Right atrium auricular region (tissue), 2 donors: ENCODE measurements around the gene PLEKHA7. TPM values are rescaled to one million over a fixed set of nuclear protein-coding genes. Genes with fewer than 3 reads are reported as not detected.
A peak's percentile ranks its signal among the peaks of the same experiment; 100 is the strongest.

Source experiments
- DNase-seq: peaks from one replicate; pipeline ENCODE4 v3.0.0-alpha.2; 2019; ENCODE audit warnings: low spot score
- H3K27ac ChIP-seq, 2 donors: fragments of 200-600 bp; sonication (generic); 1 replicate in 1 of 2; 2 replicates in 1 of 2; pipeline ENCODE4 v1.5.1; 2016 to 2019
- H3K27me3 ChIP-seq, 2 donors: fragments of 200-600 bp; sonication (generic); one replicate each; pipeline versions ENCODE4 v1.5.1 to v1.6.0; 2017 to 2019
- H3K36me3 ChIP-seq: fragments of 200-600 bp; sonication (generic); one replicate; pipeline ENCODE4 v1.5.1; 2016
- H3K4me1 ChIP-seq, 2 donors: fragments of 200-600 bp; sonication (generic); one replicate each; pipeline versions ENCODE4 v1.5.1 to v1.6.0; 2017 to 2019
- H3K4me3 ChIP-seq, 2 donors: fragments of 200-600 bp; sonication (generic); 1 replicate in 1 of 2; 2 replicates in 1 of 2; pipeline ENCODE4 v1.5.1; 2017 to 2019; ENCODE audit warnings: mild to moderate bottlenecking in 1 of 2, moderate library complexity in 1 of 2
- H3K9me3 ChIP-seq, 2 donors: fragments of 200-600 bp; sonication (generic); one replicate each; pipeline ENCODE4 v1.5.1; 2019
- total RNA-seq, 2 donors: library from RNA; depleted of rRNA; stranded (reverse); fragments of >200 nt; gene quantifications; one replicate each; pipeline ENCODE4 v1.1.0, GENCODE V29; 2016
- TF ChIP-seq, protein P1 (sequence below), 2 donors: fragments of 200-600 bp; sonication (generic); IDR thresholded peaks; one replicate each; pipeline ENCODE4 v1.5.1; 2019; ENCODE audit warnings: antibody characterized with exemption in 2 of 2

Gene PLEKHA7
- total RNA-seq, 2 donors from 2014 or later = 18.8 to 24.6 TPM

- H3K9me3 ChIP-seq = no peaks in the 10 kb centered on the region
- peaks cover 0 to 55% of the 10 kb centered on the region in 2 donors for H3K4me1 ChIP-seq
- peaks cover 3% of the 10 kb centered on the region for H3K36me3 ChIP-seq
- H3K27ac ChIP-seq = peak overlapping the region; percentile 66 to 73
- no peak for DNase-seq
- no peaks in the 10 kb centered on the region for H3K27me3 ChIP-seq
- peak overlapping the region in 1 of 2 donors; percentile 17 for H3K4me3 ChIP-seq
- TF ChIP-seq, protein P1, sequence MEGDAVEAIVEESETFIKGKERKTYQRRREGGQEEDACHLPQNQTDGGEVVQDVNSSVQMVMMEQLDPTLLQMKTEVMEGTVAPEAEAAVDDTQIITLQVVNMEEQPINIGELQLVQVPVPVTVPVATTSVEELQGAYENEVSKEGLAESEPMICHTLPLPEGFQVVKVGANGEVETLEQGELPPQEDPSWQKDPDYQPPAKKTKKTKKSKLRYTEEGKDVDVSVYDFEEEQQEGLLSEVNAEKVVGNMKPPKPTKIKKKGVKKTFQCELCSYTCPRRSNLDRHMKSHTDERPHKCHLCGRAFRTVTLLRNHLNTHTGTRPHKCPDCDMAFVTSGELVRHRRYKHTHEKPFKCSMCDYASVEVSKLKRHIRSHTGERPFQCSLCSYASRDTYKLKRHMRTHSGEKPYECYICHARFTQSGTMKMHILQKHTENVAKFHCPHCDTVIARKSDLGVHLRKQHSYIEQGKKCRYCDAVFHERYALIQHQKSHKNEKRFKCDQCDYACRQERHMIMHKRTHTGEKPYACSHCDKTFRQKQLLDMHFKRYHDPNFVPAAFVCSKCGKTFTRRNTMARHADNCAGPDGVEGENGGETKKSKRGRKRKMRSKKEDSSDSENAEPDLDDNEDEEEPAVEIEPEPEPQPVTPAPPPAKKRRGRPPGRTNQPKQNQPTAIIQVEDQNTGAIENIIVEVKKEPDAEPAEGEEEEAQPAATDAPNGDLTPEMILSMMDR (IDR thresholded peaks at IDR 0.05) = no peak
Observed at GRCh38 chr11:16856022-16856471, 158.2 kb downstream of the PLEKHA7 start.

GRCh38 chr11:16854979-16855378 lies 159.2 kb downstream of the PLEKHA7 start:
- H3K27me3 ChIP-seq = no peaks in the 10 kb centered on the region
- peaks cover 0 to 45% of the 10 kb centered on the region in 2 donors for H3K4me1 ChIP-seq
- no peak overlapping the region for H3K4me3 ChIP-seq
- TF ChIP-seq, protein P1 (IDR thresholded peaks at IDR 0.05) = no peak
- no peak overlapping the region for H3K27ac ChIP-seq
- H3K9me3 ChIP-seq = no peaks in the 10 kb centered on the region
- no peak for DNase-seq
- peaks cover 3% of the 10 kb centered on the region for H3K36me3 ChIP-seq

DNA sequence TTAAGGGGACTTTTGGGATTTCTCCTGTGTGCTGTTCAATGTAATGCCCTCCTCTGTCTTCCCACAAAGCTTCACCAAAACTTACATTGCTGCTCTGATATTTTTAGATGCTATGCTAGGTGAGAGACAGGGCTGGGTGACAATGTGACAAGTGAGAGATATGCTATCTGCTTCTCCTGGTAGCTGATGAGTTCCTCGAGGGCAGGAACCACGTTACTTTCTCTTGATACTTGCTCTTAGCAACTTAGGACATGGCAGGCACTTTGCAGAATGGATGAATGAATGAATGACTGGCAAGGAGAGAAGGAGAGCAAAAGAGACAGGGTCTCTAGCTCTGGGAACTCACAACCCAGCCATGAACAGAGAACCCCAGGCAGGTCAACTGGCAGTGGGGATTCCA lies 160.4 kb downstream of the PLEKHA7 start:
- Histone ChIP-seq H3K27ac (peak overlapping the region in 1 of 2 donors; percentile 21), H3K36me3 (peaks cover 3% of the 10 kb centered on the region), H3K4me3 (no peak overlapping the region), H3K4me1 (peaks cover 0 to 41% of the 10 kb centered on the region in 2 donors), H3K27me3 (no peaks in the 10 kb centered on the region), H3K9me3 (no peaks in the 10 kb centered on the region)
- TF ChIP-seq, protein P1 (IDR thresholded peaks at IDR 0.05) = no peak
- DNase-seq = no peak

DNA sequence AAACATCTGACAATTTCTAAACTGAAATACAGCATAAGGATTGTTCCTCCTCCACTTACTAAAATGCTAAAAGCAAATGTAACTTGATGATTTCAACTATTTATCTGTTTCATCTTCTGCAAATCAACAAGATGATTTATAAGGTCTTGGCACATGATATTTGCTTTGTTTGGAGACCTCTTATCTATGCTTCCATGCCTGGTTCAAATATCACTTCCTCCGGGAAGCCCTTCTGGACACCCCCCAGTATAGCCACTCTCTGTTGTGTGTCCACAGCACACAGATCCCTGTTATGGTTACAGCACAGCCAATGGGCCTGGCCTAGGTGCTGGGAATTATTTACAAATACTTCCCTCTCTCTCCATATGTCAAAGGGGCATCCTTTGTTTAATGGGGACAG lies 160.9 kb downstream of the PLEKHA7 start:
- TF ChIP-seq, protein P1 (IDR thresholded peaks at IDR 0.05) = no peak
- Histone ChIP-seq H3K4me3 (no peak overlapping the region), H3K27me3 (no peaks in the 10 kb centered on the region), H3K4me1 (peaks cover 0 to 41% of the 10 kb centered on the region in 2 donors), H3K36me3 (peaks cover 3% of the 10 kb centered on the region), H3K9me3 (no peaks in the 10 kb centered on the region), H3K27ac (no peak overlapping the region)
- no peak for DNase-seq

DNA sequence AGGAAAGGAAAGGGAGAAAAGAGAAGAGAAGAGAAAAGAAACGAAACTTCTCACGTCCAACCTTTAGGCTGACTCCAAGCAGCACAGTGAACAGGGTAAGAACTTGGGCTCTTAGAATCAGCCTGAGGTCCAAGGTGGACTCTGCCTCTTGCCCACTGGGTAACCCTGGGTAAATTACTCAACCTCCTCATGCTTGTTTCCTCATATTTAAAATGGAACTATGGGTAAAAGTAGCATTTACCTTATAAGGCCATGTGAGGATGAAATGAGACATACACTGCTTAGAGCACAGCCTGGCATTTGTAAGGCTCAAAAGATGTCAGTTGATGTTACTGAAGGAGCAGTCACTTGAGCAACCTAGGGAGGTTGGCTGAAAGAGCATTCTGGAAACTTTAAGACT lies 167.9 kb downstream of the PLEKHA7 start:
- no peak for DNase-seq
- Histone ChIP-seq H3K36me3 (peaks cover 5% of the 10 kb centered on the region), H3K4me1 (peaks cover 0 to 12% of the 10 kb centered on the region in 2 donors), H3K9me3 (no peaks in the 10 kb centered on the region), H3K27me3 (no peaks in the 10 kb centered on the region), H3K4me3 (no peak overlapping the region), H3K27ac (no peak overlapping the region)
- TF ChIP-seq, protein P1 (IDR thresholded peaks at IDR 0.05) = no peak

- TF ChIP-seq, protein P1 (IDR thresholded peaks at IDR 0.05) = no peak
- H3K4me3 ChIP-seq = no peak overlapping the region
- no peaks in the 10 kb centered on the region for H3K27me3 ChIP-seq
- H3K9me3 ChIP-seq = no peaks in the 10 kb centered on the region
- H3K4me1 ChIP-seq = peaks cover 0 to 12% of the 10 kb centered on the region in 2 donors
- H3K36me3 ChIP-seq = peaks cover 14% of the 10 kb centered on the region
- no peak for DNase-seq
- H3K27ac ChIP-seq = no peak overlapping the region
Observed at GRCh38 chr11:16844268-16844771, 169.9 kb downstream of the PLEKHA7 start.
